Tibial artery (tissue), 4 donors: ENCODE results near the gene TNNC1.

Source experiments
- DNase-seq, 2 donors: peaks; one replicate each; pipeline ENCODE4 v3.0.0-alpha.2; 2019
- H3K27ac ChIP-seq, 2 donors: fragments of 200-600 bp; sonication (generic) in 1 of 2; 1 replicate in 1 of 2; 2 replicates in 1 of 2; pipeline ENCODE4 v1.5.1; 2018 to 2019; ENCODE audit warnings: mild to moderate bottlenecking in 1 of 2
- H3K27me3 ChIP-seq, 2 donors: fragments of 200-600 bp; sonication (generic) in 1 of 2; one replicate each; pipeline versions ENCODE4 v1.5.1 to v1.6.0; 2016 to 2019
- H3K36me3 ChIP-seq, 3 donors: fragments of 200-600 bp; sonication (generic) in 2 of 3; one replicate each; pipeline ENCODE4 v1.5.1; 2016 to 2019; ENCODE audit warnings: mild to moderate bottlenecking in 2 of 3
- H3K4me1 ChIP-seq, 4 donors: fragments of 200-600 bp; sonication (generic) in 2 of 4; 1 replicate in 3 of 4; 2 replicates in 1 of 4; pipeline ENCODE4 v1.5.1; 2016 to 2019
- H3K4me3 ChIP-seq, 2 donors: fragments of 200-600 bp; sonication (generic) in 1 of 2; 1 replicate in 1 of 2; 2 replicates in 1 of 2; pipeline ENCODE4 v1.5.1; 2018 to 2019; ENCODE audit warnings: mild to moderate bottlenecking in 2 of 2
- H3K9me3 ChIP-seq, 3 donors: fragments of 200-600 bp; sonication (generic) in 1 of 3; one replicate each; pipeline ENCODE4 v1.5.1; 2016 to 2019
- intact Hi-C: fragments of 100-400 bp; cut with DNase I; formaldehyde crosslinking; loops from one replicate; pipeline ENCODE4 v1.15.0; 2023; ENCODE audit warnings: low total_unique reads
- TF ChIP-seq, protein P1 (sequence below), 2 experiments: fragments of 200-600 bp in 1 of 2; fragments of 450-650 bp in 1 of 2; IDR thresholded peaks; one replicate each; pipeline ENCODE4 v1.5.1; 2017 to 2019; ENCODE audit warnings: antibody characterized with exemption in 2 of 2, mild to moderate bottlenecking in 1 of 2, moderate library complexity in 1 of 2

The TNNC1 gene

DNA sequence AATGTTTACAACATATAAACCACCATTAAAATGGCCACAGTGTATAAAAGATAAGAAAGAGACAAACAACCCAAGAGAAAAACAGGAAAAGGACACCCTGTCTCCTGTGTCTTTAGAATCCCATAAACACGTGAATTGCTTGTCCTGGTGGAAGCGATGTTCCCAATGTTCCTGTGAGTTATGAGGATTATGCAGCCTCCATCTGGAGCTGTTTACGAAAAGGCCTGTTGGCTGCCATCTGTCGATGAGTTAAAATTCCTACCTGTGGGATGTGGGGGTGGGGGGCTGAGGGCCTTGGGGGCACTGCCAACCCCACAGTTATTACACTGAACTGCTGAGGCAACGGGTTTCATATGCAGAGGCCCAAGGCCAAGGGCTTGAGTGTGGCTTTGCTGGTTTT, 15.2 kb upstream of the TNNC1 start:
- no peak for DNase-seq
- TF ChIP-seq, protein P1, sequence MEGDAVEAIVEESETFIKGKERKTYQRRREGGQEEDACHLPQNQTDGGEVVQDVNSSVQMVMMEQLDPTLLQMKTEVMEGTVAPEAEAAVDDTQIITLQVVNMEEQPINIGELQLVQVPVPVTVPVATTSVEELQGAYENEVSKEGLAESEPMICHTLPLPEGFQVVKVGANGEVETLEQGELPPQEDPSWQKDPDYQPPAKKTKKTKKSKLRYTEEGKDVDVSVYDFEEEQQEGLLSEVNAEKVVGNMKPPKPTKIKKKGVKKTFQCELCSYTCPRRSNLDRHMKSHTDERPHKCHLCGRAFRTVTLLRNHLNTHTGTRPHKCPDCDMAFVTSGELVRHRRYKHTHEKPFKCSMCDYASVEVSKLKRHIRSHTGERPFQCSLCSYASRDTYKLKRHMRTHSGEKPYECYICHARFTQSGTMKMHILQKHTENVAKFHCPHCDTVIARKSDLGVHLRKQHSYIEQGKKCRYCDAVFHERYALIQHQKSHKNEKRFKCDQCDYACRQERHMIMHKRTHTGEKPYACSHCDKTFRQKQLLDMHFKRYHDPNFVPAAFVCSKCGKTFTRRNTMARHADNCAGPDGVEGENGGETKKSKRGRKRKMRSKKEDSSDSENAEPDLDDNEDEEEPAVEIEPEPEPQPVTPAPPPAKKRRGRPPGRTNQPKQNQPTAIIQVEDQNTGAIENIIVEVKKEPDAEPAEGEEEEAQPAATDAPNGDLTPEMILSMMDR (IDR thresholded peaks at IDR 0.05), result no peak

DNA sequence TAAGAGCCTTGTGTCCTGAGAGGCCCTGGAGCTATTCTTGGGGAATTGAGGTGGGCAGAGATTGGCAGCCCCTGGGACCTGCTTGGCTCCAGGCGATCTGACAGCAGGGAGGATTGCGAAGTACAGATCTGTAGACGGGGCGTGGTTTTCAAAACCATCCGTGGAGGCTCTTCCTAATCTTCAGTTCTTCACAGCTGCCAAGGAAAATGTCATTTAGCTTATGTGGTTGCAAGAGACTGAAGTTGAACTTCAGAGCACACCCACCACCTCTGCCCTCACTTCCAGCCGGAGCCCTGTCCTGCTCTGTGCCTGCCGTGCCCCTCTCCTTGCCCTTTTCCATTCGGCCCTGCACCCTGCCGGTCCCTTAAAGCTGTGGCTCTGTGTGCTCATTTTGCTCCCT, 14.5 kb upstream of the TNNC1 start:
- intact Hi-C loops, result no loop called here

More for the DNA sequence above, 15.2 kb upstream of the TNNC1 start:
- H3K9me3 ChIP-seq, result no peaks in the 10 kb centered on the region
- H3K27me3 ChIP-seq, result no peaks in the 10 kb centered on the region
- H3K27ac ChIP-seq, result no peak overlapping the region
- H3K4me1 ChIP-seq, result peaks cover 0 to 17% (median 7%) of the 10 kb centered on the region in 4 donors
- peaks cover 25 to 65% (median 48%) of the 10 kb centered on the region in 3 donors for H3K36me3 ChIP-seq
- H3K4me3 ChIP-seq, result no peak overlapping the region
- intact Hi-C loops, result no loop called here

DNA sequence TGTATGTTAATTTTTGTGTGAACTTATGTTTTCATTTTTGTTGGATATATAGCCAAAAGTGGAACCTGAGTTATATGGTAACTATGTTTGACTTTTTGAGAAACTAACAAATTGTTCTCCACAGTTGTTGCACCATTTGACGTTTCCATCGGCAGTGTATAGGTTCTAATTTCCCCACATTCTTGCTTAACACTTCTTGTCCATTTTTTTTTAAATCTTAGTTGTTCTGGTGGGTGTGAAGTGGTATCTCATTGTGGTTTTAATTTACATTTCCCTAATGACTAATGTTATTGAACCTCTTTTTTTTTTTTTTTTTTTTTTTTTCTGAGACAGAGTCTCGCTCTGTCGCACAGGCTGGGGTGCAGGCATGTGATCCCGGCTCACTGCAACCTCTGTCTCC, 9.6 kb upstream of the TNNC1 start:
- Histone ChIP-seq H3K4me3 (no peak overlapping the region), H3K9me3 (no peaks in the 10 kb centered on the region), H3K36me3 (peaks cover 21 to 78% (median 39%) of the 10 kb centered on the region in 3 donors), H3K27ac (no peak overlapping the region), H3K27me3 (no peaks in the 10 kb centered on the region), H3K4me1 (no peaks in the 10 kb centered on the region)
- intact Hi-C loops, result no loop called here
- TF ChIP-seq, protein P1 (IDR thresholded peaks at IDR 0.05), result no peak
- no peak for DNase-seq

More for the DNA sequence above, 14.5 kb upstream of the TNNC1 start:
- peaks cover 20 to 62% (median 41%) of the 10 kb centered on the region in 3 donors for H3K36me3 ChIP-seq
- no peaks in the 10 kb centered on the region for H3K27me3 ChIP-seq
- no peak overlapping the region for H3K27ac ChIP-seq
- no peaks in the 10 kb centered on the region for H3K9me3 ChIP-seq
- TF ChIP-seq, protein P1 (IDR thresholded peaks at IDR 0.05), result no peak
- H3K4me1 ChIP-seq, result peaks cover 0 to 17% (median 7%) of the 10 kb centered on the region in 4 donors
- H3K4me3 ChIP-seq, result no peak overlapping the region
- DNase-seq, result no peak

DNA sequence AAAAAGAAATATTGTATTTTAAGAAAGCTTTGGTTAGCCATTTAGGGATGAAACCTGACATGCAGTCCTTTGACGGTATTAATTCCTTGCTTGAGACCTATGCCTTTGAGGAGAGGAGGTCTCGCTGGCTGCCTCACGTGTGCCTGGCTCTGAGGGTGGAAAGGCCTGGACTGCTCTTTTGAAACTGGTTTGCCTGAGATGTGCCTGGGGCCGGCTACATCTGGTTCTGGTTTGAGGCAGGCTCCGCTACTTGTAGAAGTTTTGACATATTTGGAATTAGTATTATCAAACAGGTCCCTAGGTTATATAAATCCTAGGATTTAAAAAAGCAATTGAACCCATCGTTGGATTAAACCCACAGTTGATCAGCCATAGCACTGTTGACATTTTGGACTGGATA, 8.0 kb upstream of the TNNC1 start:
- intact Hi-C loops, result no loop called here
- H3K36me3 ChIP-seq, result peaks cover 24 to 83% (median 44%) of the 10 kb centered on the region in 3 donors
- peaks cover 0 to 7% (median 6%) of the 10 kb centered on the region in 4 donors for H3K4me1 ChIP-seq
- no peak for DNase-seq
- no peaks in the 10 kb centered on the region for H3K9me3 ChIP-seq
- TF ChIP-seq, protein P1 (IDR thresholded peaks at IDR 0.05), result no peak
- H3K27ac ChIP-seq, result no peak overlapping the region
- H3K27me3 ChIP-seq, result no peaks in the 10 kb centered on the region
- no peak overlapping the region for H3K4me3 ChIP-seq

DNA sequence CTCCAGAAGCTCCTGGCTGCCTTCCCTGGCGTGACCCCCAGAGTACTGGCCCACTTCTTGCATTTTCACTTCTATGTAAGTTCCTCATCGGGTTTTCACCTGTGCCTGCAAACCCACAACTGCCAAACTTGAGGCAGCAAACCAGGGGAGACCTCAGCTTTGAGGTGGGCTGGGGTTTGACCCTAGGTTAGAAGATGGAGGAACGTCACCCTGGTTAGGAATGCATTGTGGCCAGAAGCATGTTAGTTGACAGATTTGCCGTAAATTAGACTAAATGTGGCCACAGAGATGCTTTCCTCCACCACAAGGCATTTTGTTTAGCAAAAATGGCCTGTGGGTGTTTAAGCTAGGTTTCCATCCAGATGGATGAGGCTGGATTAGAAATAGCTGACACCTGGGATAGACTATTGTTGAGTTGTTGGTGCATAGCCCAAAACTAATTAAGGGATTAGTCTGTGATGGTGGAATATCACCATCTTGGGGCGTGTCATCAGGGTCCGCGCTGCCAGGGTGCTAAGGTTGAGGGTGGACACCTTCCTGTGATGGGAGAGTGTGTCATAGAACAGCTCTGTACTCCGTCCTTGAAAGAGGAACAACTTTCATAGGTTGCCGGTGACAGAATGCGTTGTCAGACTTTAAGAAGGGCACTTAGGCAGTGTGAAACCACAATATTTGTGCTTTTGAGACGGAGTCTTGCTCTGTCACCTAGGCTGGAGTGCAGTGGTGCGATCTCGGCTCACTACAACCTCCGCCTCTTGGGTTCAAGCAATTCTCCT, 5.1 kb upstream of the TNNC1 start:
- no peaks in the 10 kb centered on the region for H3K9me3 ChIP-seq
- peaks cover 0 to 26% (median 22%) of the 10 kb centered on the region in 4 donors for H3K4me1 ChIP-seq
- intact Hi-C loops, result loop anchor here (10.0 kb wide), 1 partner anchor 226 kb away; the partner anchor contains the start of genes GNL3 and PBRM1
- H3K27ac ChIP-seq, result no peak overlapping the region
- no peak overlapping the region for H3K4me3 ChIP-seq
- no peaks in the 10 kb centered on the region for H3K27me3 ChIP-seq
- H3K36me3 ChIP-seq, result peaks cover 22 to 62% (median 27%) of the 10 kb centered on the region in 3 donors
- no peak for DNase-seq
- TF ChIP-seq, protein P1 (IDR thresholded peaks at IDR 0.05), result no peak
